AG09319 (cell line): Measurements from ENCODE around the gene DNLZ.

Experiments used
- DNase-seq: peaks from one replicate; pipeline ENCODE4 v3.0.0-alpha.2; 2010; ENCODE audit warnings: low read depth; ENCODE audit errors: extremely low read depth
- TF ChIP-seq, protein P1 (sequence below): IDR thresholded peaks from 2 replicates; pipeline ENCODE4 v1.5.1; 2011; ENCODE audit warnings: low read depth, mild to moderate bottlenecking, inconsistent platforms, low read length, moderate library complexity

DNLZ gene

DNA sequence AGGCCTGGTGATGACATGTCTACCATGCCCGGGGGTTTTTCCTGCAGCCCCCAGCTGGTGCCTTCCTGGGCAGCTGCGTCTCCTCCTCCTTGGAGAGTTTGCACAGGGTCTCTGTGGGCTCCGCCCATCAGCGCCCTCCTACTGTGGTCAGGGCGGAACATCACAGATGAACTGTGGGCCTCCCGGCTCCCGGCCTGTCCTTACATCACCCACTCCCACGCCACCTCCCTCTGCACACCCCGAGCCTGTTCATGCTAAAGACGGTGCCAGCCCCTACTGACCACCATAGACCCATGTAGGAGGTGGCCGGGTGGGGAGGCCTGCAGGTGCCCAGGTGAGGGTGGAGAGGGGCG lies 23.6 kb downstream of the DNLZ start:
- DNase-seq, result no peak
- TF ChIP-seq, protein P1, sequence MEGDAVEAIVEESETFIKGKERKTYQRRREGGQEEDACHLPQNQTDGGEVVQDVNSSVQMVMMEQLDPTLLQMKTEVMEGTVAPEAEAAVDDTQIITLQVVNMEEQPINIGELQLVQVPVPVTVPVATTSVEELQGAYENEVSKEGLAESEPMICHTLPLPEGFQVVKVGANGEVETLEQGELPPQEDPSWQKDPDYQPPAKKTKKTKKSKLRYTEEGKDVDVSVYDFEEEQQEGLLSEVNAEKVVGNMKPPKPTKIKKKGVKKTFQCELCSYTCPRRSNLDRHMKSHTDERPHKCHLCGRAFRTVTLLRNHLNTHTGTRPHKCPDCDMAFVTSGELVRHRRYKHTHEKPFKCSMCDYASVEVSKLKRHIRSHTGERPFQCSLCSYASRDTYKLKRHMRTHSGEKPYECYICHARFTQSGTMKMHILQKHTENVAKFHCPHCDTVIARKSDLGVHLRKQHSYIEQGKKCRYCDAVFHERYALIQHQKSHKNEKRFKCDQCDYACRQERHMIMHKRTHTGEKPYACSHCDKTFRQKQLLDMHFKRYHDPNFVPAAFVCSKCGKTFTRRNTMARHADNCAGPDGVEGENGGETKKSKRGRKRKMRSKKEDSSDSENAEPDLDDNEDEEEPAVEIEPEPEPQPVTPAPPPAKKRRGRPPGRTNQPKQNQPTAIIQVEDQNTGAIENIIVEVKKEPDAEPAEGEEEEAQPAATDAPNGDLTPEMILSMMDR, result no peak

DNA sequence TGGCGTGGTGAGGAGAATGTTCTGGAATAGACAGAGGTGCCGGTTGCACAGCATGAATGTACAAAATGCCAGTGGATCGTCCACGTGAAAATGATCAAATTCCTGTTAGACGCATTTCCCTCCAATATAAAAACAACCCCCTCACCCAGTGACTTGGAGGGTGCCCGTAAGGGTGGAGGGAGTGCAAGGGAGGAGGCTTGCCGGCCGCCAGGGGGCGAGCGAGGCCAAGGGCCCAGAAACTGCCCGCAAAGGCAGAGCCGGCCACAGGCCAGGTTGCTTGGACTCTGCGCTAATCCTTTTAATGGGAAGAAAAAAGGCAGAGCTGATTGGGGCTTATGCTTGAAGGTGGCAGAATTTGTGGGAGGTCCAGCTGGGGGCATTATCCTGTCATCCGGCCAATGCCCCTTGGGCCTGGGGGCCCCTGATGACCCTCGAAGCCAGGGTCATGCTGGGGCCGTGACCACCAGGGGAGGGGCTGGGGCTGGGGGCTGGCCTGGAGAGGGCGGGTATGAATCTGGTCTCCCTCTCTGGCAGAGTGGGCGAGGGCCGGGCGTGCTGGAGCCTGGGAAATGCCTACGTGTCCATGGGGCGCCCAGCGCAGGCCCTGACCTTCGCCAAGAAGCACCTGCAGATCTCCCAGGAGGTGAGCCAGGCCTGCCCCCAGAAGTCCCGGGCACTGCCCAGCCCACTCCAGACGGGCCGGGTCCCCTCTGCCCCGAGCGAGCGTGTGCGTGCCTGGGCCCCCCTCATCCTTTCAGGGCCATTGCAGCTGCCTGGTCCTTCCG lies 24.2 kb downstream of the DNLZ start:
- TF ChIP-seq, protein P1, result peak; percentile 81
- DNase-seq, result no peak

DNA sequence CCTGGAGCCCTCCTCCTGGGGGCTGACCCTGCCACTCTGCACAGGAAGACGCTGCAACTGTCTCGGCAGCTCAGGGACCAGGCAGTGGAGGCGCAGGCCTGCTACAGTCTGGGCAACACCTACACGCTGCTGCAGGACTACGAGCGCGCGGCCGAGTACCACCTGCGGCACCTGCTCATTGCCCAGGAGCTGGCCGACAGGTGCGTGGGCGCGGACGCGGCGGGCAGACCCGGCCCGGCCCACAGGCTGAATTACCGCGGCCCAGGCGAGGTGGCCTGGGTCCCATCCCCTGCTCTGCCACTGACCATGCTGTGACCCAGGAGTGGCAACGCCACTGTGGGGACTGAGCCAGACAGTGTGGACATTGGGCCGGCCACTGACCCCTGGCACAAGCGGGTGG lies 25.0 kb downstream of the DNLZ start:
- DNase-seq, result no peak
- TF ChIP-seq, protein P1, result no peak

DNA sequence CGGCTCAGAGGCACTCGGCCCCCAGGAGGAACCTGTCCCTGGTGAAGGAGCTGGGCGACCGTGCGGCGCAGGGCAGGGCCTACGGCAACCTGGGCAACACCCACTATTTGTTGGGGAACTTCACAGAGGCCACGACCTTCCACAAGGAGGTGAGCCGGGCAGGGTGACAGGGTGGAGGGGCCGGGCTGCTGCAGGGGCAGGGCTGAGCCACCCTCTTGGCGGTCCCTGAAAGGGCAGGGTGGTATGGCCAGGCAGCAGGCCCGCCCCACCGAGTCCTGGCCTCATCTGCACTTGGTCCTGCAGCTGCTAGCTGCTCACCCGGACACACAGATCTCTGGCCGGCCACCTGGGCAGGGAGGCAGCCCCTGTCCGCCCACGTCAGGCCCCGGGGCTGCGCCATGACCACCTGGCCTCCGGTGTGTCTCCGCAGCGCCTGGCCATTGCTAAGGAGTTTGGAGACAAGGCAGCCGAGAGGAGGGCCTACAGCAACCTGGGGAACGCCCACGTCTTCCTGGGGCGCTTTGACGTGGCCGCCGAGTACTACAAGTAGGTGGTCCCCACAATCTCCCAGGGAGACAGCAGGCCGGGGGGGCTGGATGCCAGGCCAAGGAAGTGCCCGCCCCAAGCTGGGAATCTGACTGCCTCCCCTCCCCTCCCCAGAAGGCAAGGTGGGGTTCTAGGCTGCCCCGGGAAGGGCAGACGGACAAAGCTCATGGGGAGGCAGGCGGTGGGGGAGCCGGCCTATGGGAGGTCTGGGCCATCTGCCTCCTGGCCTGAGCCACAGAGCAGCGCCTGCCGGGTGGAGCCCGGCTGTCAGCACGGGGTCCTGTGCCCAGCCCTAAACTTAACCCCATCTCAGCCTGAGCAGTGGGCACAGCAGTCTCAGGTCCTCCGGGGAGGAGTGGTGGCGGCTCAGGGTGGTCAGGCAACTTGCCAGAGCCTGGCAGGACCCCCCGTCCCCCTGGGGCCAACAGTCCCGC lies 25.8 kb downstream of the DNLZ start:
- TF ChIP-seq, protein P1, result no peak
- DNase-seq, result no peak

DNA sequence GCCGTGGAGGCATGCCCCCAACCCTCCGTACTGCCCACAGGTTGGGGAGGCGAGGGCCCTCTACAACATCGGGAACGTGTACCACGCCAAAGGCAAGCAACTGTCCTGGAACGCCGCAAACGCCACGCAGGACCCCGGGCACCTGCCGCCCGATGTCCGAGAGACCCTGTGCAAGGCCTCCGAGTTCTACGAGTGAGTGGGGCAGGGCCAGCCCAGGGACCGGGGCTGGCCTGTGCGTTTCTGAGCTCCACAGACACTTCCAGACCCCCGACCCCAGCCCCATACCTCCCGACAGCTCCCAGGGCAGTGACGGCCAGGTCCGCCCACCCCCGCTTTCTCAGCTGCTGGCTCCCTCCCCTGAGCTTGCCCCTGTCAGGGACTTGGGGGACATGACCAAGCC lies 26.7 kb downstream of the DNLZ start:
- TF ChIP-seq, protein P1, result no peak
- DNase-seq, result no peak

DNA sequence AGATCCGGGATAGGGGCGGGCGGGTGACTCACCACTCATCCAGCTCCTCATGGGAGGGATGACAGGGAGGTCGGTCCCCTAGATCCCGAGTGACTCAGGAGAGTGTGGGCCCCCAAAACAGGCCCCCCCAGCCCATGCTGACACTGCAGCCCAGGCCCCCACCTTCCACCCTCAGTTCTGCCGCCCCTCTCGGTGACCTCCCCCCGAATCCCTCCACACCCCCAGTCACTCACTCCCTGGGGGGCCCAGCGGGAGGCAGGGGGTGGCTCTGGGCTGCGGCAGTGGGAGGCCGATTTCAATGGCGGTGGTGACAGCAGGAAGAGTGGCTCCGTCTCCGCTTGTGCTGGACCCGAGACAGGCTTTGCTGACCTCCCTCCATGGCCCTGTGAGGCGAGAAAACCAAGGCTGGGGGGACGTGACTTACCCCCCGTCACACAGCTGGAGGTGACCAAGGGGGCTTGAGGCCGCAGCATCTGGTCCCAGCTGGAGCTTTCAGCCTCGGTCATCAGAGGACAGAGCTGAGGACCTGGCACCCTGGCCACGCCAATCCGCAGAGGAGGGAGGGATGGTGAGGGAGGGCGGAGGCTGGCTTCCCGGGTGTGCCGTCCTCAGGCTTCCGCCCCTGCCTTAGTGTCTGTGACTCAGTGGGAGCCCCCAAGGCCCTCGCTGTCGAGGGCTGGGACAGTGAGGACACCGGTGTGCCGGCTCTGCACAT lies 27.2 kb downstream of the DNLZ start:
- DNase-seq, result no peak
- TF ChIP-seq, protein P1, result no peak
